Measurements from ENCODE around the gene KLHDC8B.
"Not testable (repeated sequence)": the region's sequence is repeated elsewhere in the genome, so short reads cannot be mapped to it uniquely, and the experiment has no call there.

The KLHDC8B gene

DNA sequence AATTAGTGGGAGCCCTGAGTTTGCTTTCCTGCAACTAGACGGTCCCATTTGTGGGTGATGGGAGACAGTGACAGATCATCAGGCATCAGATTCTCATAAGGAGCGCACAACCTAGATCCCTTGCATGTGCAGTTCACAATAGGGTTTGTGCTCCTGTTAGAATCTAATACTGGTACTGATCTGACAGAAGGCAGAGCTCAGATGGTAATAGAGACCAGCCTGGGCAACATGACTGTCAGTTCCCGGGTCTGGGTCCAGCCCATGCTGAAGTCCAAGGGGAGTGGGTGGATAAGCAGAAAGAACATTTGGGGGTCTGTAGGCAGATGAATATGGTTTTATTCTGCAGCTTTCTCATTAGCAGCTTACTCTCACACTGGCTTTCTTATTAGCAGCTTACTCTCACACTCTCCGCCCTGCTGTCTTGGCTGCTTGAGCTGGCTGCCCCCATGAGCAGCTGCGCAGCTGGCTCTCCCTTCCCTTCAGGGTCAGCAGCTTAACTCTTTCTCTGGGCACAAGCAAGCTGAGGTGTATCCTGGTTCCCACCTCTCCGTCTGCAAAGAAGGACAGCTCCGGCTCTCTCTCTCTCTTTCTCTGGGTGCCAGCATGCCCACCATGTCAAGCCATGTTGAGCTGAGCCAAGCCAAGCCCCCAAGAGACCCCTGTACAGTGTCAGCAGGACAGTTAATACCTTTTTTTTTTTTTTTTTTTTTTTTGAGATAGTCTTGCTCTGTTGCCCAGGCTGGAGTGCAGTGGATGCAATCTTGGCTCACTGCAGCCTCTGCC is 46.5 kb downstream of the KLHDC8B start:
- no peak overlapping the region for H3K4me3 ChIP-seq (ENCODE audit: low read length)
- H2AFZ ChIP-seq (ENCODE audit: low read depth, low read length): no peak overlapping the region
- H3K4me1 ChIP-seq (ENCODE audit: insufficient read depth, low read length): no peaks in the 10 kb centered on the region
- H3K27me3 ChIP-seq (ENCODE audit: insufficient read depth, low read length): no peaks in the 10 kb centered on the region
- no peaks in the 10 kb centered on the region for H3K36me3 ChIP-seq (ENCODE audit: insufficient read depth, low read length)
- H3K9me3 ChIP-seq (ENCODE audit: low read length): peaks cover 7% of the 10 kb centered on the region

DNA sequence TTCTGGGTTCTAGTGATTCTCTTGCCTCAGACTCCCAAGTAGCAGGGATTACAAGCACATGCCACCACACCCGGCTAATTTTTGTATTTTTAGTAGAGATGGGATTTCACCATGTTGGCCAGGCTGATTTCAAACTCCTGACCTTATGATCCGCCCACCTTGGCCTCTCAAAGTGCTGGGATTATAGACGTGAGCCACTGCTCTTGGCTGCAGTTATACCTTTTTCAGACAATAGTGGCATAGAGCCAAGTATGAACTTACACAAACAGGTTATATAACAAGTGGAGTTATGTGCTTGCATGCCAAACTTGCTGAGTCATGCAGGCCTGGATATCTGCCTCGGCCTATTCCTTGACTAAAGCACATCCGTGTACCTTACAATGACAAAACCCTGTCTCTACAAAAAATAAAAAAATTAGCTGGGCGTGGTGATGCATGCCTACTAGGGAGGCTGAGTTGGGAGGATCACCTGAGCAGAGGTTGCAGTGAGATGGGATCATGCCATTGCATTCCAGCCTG is 47.1 kb downstream of the KLHDC8B start:
- not testable (repeated sequence) for H2AFZ ChIP-seq (ENCODE audit: low read depth, low read length)

DNA sequence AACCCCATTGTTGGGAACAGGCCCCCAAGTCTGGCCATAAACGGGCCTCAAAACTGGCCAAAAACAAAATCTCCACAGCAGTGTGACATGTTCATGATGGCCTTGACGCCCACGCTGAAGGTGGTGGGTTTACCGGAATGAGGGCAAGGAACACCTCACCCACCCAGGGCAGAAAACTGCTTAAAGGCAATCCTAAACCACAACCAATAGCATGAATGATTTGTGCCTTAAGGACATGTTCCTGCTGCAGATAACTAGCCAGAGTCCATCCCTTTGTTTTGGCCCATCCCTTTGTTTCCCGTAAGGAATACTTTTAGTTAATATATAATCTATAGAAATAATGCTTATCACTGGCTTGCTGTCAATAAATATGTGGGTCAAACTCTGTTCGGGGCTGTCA is 47.7 kb downstream of the KLHDC8B start:
- no peaks in the 10 kb centered on the region for H3K27me3 ChIP-seq (ENCODE audit: insufficient read depth, low read length)
- H3K4me1 ChIP-seq (ENCODE audit: insufficient read depth, low read length): no peaks in the 10 kb centered on the region
- H3K36me3 ChIP-seq (ENCODE audit: insufficient read depth, low read length): no peaks in the 10 kb centered on the region
- H2AFZ ChIP-seq (ENCODE audit: low read depth, low read length): no peak overlapping the region
- H3K4me3 ChIP-seq (ENCODE audit: low read length): no peak overlapping the region
- H3K9me3 ChIP-seq (ENCODE audit: low read length): peaks cover 7% of the 10 kb centered on the region

More for the DNA sequence above, 47.1 kb downstream of the KLHDC8B start:
- H3K9me3 ChIP-seq (ENCODE audit: low read length); H3K36me3 ChIP-seq (ENCODE audit: insufficient read depth, low read length); H3K27me3 ChIP-seq (ENCODE audit: insufficient read depth, low read length); H3K4me3 ChIP-seq (ENCODE audit: low read length); H3K4me1 ChIP-seq (ENCODE audit: insufficient read depth, low read length): not testable (repeated sequence)

DNA sequence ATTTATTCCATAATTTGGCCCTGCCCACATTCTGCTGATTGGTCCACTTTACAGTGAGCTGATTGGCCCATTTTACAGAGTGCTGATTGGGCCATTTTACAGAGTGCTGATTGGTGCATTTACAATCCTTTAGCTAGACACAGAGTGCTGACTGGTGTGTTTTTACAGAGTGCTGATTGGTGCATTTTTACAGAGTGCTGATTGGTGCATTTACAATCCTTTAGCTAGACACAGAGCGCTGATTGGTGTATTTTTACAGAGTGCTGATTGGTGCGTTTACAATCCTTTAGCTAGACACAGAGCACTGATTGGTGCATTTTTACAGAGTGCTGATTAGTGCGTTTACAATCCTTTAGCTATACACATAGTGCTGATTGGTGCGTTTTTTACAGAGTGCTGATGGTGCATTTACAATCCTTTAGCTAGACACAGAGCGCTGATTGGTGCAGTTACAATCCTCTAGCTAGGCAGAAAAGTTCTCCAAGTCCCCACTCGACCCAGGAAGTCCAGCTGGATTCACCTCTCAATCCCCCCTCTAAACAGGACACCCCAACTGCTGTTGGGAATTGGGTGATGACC is 49.7 kb downstream of the KLHDC8B start:
- not testable (repeated sequence) for H3K27me3 ChIP-seq (ENCODE audit: insufficient read depth, low read length); H3K4me1 ChIP-seq (ENCODE audit: insufficient read depth, low read length); H2AFZ ChIP-seq (ENCODE audit: low read depth, low read length); H3K4me3 ChIP-seq (ENCODE audit: low read length); H3K9me3 ChIP-seq (ENCODE audit: low read length); H3K36me3 ChIP-seq (ENCODE audit: insufficient read depth, low read length)

DNA sequence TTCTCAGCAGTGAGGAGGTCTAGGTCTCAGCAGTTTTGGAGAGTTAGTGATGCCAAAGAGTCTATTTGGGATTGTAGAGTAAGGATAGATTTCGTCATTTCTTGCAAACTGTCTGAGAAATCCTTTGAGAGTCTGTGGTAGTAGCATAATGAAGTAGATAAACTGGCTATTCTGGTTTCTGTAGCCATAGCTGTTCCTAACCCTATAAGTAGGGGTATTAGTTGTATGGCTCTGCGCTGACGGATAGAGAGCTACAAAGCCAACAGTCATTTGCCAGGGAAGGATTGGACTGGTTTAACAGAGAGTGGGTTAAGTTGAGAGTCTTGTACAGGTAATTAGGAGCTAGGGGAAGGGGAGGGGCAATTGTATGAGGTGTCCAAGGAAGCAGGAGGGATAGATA is 50.6 kb downstream of the KLHDC8B start:
- Histone ChIP-seq H3K9me3 (ENCODE audit: low read length) (peaks cover 9% of the 10 kb centered on the region), H3K4me3 (ENCODE audit: low read length) (no peak overlapping the region), H2AFZ (ENCODE audit: low read depth, low read length) (no peak overlapping the region), H3K36me3 (ENCODE audit: insufficient read depth, low read length) (no peaks in the 10 kb centered on the region), H3K4me1 (ENCODE audit: insufficient read depth, low read length) (no peaks in the 10 kb centered on the region), H3K27me3 (ENCODE audit: insufficient read depth, low read length) (no peaks in the 10 kb centered on the region)
